Right lobe of liver (tissue), 4 donors: ENCODE data around the gene RTN3.

Source experiments
- CTCF ChIP-seq, 4 donors: fragments of 200-600 bp in 3 of 4; fragments of 450-650 bp in 1 of 4; IDR thresholded peaks; one replicate each; pipeline versions ENCODE4 v1.5.1 to v1.8.0; 2016 to 2022; ENCODE audit warnings: antibody characterized with exemption in 4 of 4, mild to moderate bottlenecking in 2 of 4
- POLR2A ChIP-seq: fragments of 450-650 bp; IDR thresholded peaks from one replicate; pipeline ENCODE4 v1.6.1; 2017; ENCODE audit warnings: antibody characterized with exemption, mild to moderate bottlenecking
- donor health status: DM: no; HTN: no; CAD: no.
- donor health status: DM: no; HTN: no; CAD: no.
- donor health status: DM: no; HTN: yes; CAD: no.

GRCh38 chr11:63720611-63721010 is 39.3 kb downstream of the RTN3 start:
- TF ChIP-seq CTCF (IDR thresholded peaks at IDR 0.05): no peak
- TF ChIP-seq POLR2A: no peak
